GM12875 (cell line): ENCODE measurements around the gene IQCN.

Experiments
- H3K4me3 ChIP-seq: one replicate; pipeline ENCODE4 v1.5.1; 2011; ENCODE audit warnings: low read depth, low read length, control low read depth
- TF ChIP-seq, protein P1 (sequence below): IDR thresholded peaks from 2 replicates; pipeline ENCODE4 v1.5.1; 2011; ENCODE audit warnings: low read depth, mild to moderate bottlenecking, control low read depth, inconsistent platforms, low read length, moderate library complexity, borderline replicate concordance; ENCODE audit not compliant: insufficient read depth

Gene IQCN

DNA sequence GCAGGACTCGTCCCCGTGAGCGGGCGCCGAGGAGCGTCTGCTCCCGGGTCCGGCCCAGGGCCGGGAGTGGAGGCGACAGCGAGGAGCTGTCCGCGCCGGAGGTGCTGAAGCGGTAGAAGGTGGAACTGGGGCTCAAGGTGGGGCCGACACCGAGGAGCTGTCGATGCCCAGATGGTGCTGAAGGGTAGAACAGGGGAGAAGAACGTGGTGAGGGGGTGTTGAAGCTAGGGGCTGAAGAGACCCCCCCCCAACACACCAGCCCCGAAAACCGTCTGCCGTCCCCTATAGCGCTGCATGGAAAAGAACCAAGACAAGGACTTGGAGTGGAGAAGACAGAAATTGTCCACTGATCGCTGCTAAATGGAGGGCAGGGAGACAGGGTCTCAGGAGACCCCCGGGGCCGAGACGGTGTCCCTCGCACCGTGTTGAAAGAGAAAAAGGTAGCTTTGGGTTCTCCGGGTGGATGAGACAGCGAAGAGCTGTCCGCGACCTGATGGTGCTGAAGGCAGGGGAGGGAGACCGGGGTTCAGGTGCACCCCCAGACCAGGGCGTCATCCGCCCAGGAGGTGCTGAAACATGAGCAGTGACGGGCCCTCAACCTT, 40.9 kb downstream of the IQCN start:
- TF ChIP-seq, protein P1, sequence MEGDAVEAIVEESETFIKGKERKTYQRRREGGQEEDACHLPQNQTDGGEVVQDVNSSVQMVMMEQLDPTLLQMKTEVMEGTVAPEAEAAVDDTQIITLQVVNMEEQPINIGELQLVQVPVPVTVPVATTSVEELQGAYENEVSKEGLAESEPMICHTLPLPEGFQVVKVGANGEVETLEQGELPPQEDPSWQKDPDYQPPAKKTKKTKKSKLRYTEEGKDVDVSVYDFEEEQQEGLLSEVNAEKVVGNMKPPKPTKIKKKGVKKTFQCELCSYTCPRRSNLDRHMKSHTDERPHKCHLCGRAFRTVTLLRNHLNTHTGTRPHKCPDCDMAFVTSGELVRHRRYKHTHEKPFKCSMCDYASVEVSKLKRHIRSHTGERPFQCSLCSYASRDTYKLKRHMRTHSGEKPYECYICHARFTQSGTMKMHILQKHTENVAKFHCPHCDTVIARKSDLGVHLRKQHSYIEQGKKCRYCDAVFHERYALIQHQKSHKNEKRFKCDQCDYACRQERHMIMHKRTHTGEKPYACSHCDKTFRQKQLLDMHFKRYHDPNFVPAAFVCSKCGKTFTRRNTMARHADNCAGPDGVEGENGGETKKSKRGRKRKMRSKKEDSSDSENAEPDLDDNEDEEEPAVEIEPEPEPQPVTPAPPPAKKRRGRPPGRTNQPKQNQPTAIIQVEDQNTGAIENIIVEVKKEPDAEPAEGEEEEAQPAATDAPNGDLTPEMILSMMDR, result no peak
- no peak overlapping the region for H3K4me3 ChIP-seq

DNA sequence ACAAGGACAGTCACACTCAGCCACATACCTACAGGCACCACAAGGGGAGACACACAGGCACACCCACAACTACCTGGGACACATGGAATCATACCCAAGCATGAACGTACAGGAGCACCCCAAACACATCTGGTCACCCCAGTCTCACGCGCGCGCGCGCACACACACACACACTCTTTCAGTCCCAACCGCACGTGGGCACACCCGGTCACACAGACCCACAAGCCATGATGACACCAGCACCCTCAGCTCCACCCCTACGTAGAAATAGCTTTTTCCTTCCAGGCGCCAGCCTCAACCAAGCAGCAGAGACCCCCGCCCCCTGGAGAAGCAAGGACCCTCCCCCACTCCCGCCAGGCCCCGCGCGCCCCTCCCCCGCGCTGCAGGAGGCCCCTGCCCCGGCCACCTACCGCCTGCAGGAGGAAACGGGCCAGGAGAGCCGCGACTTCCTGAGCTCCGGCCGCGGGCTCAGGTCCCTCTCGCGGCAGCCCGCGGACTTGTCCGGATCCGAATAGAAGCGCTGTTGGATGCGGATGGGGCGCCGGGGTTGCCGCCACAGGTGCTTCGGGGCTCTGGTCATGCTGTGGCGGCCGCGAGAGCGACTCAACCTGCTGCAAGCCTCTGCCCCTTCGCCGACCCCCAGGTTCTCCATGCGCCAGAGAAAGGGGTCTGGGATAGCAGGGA, 41.6 kb downstream of the IQCN start:
- TF ChIP-seq, protein P1, result 0 out of 2 replicates have a peak, but pooled peaks have one; percentile 1
- H3K4me3 ChIP-seq, result no peak overlapping the region

- TF ChIP-seq, protein P1, result no peak
- H3K4me3 ChIP-seq, result no peak overlapping the region
Measured at GRCh38 chr19:18231775-18232174, 42.5 kb downstream of the IQCN start.

GRCh38 chr19:18230941-18231734, 43.1 kb downstream of the IQCN start:
- TF ChIP-seq, protein P1, result no peak
- H3K4me3 ChIP-seq, result no peak overlapping the region

- TF ChIP-seq, protein P1, result no peak
- H3K4me3 ChIP-seq, result no peak overlapping the region
Measured at GRCh38 chr19:18229915-18230314, 44.3 kb downstream of the IQCN start.

DNA sequence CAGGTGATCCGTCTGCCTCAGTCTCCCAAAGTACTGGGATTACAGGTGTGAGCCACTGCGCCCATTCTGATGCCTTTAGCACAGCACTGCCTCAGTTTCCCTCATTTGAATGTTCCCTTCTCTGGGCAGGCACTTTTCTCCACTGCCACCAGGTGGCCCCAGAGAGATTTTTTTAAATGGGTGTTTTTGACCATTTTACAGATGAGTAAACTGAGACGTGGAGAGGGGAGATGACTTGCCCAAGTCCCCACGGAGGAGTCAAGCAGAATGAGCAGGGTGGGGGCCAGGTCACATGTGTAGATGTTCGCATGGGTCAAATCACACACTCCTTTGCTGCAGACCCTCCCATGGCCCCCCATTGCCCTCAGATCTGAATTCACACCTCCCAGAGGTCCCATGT, 44.8 kb downstream of the IQCN start:
- H3K4me3 ChIP-seq, result no peak overlapping the region
- TF ChIP-seq, protein P1, result peak; percentile 66
